CD4-positive, alpha-beta T cell (primary cell): ENCODE data around the gene ARHGAP18. TPM values are rescaled to one million over a fixed set of nuclear protein-coding genes. Genes with fewer than 3 reads are reported as not detected.

Experiments used
- ATAC-seq: fragments of 200-7000 bp; cut with Tn5 transposase; one replicate; pipeline ENCODE4 v1.10.0; 2022; ENCODE audit warnings: mild to moderate bottlenecking; ENCODE audit not compliant: poor library complexity
- CTCF ChIA-PET: fragments of 350-600 bp; sonication (Branson Sonifier 250); formaldehyde crosslinking; loops from one replicate; lab custom pipeline; 2021; ENCODE audit warnings: antibody characterized with exemption, inconsistent platforms; lab: Charles Lee
- POLR2A ChIA-PET: fragments of 350-600 bp; sonication (Branson Sonifier 250); formaldehyde crosslinking; loops from one replicate; lab custom pipeline; 2021; ENCODE audit warnings: antibody characterized with exemption, inconsistent platforms; lab: Charles Lee
- DNase-seq, 14 experiments: peaks; one replicate each; pipeline ENCODE4 v3.0.0-alpha.2; 2013 to 2020; ENCODE audit warnings: mixed read lengths in 2 of 14
- H3K27ac ChIP-seq, 2 donors: one replicate each; pipeline versions ENCODE4 v1.5.1 to v1.7.0; 2013; ENCODE audit warnings: low read length in 2 of 2, low read depth in 1 of 2, mild to moderate bottlenecking in 1 of 2
- H3K27me3 ChIP-seq, 2 experiments: 1 replicate in 1 of 2; 2 replicates in 1 of 2; pipeline versions ENCODE4 v1.6.1 to v1.7.0; 2013; ENCODE audit warnings: low read length in 2 of 2, control low read depth in 1 of 2, mild to moderate bottlenecking in 1 of 2, moderate library complexity in 1 of 2; ENCODE audit not compliant: insufficient read depth in 2 of 2, control insufficient read depth in 1 of 2
- H3K36me3 ChIP-seq: one replicate; pipeline ENCODE4 v1.6.1; 2013; ENCODE audit warnings: low read length, control low read depth; ENCODE audit not compliant: insufficient read depth
- H3K4me1 ChIP-seq: one replicate; pipeline ENCODE4 v1.6.1; 2013; ENCODE audit warnings: low read length, control low read depth; ENCODE audit not compliant: insufficient read depth
- H3K4me3 ChIP-seq: one replicate; pipeline ENCODE4 v1.5.1; 2013; ENCODE audit warnings: mild to moderate bottlenecking, low read length, moderate library complexity
- H3K9me3 ChIP-seq, 2 experiments: 1 replicate in 1 of 2; 2 replicates in 1 of 2; pipeline versions ENCODE4 v1.6.1 to v1.7.0; 2013; ENCODE audit warnings: low read length in 2 of 2, mild to moderate bottlenecking in 2 of 2, control low read depth in 1 of 2, moderate library complexity in 1 of 2; ENCODE audit not compliant: control insufficient read depth in 1 of 2, insufficient read depth in 1 of 2
- H3K27ac Mint-ChIP-seq: one replicate; pipeline ENCODE4 v1.8.0; 2020; ENCODE audit warnings: mixed read lengths
- H3K27me3 Mint-ChIP-seq: one replicate; pipeline ENCODE4 v1.8.0; 2021; ENCODE audit warnings: mixed read lengths
- H3K36me3 Mint-ChIP-seq: one replicate; pipeline ENCODE4 v1.8.0; 2021; ENCODE audit warnings: low read depth, mixed read lengths
- H3K4me1 Mint-ChIP-seq: one replicate; pipeline ENCODE4 v1.8.0; 2021; ENCODE audit warnings: low read depth, mixed read lengths
- H3K4me3 Mint-ChIP-seq: one replicate; pipeline ENCODE4 v1.8.0; 2020; ENCODE audit warnings: mild to moderate bottlenecking, mixed read lengths
- H3K9me3 Mint-ChIP-seq: one replicate; pipeline ENCODE4 v1.8.0; 2020; ENCODE audit warnings: mixed read lengths
- CTCF ChIP-seq: fragments of 200-600 bp; IDR thresholded peaks from one replicate; pipeline ENCODE4 v1.8.0; 2022; ENCODE audit warnings: antibody characterized with exemption, mild to moderate bottlenecking
- intact Hi-C, 2 experiments: fragments of 100-400 bp; cut with DNase I in 1 of 2; cut with micrococcal nuclease in 1 of 2; formaldehyde crosslinking; loops; one replicate each; pipeline versions ENCODE4 v1.15.1 to v1.9.0; 2023 to 2025; cut with DNase I, micrococcal nuclease
- total RNA-seq, 174 experiments: library from RNA in 2 of 174; stranded (reverse) in 2 of 174; gene quantifications; one replicate each; pipeline ENCODE4 v1.2.3 and lab custom pipeline; 2021 to 2026

ARHGAP18 gene
- total RNA-seq, 2 experiments from 2014 or later, result 0.71 to 1.3 TPM

- no peaks in the 10 kb centered on the region for H3K36me3 ChIP-seq
- no peaks in the 10 kb centered on the region for H3K4me1 ChIP-seq
- Mint-ChIP-seq H3K4me1 (no peaks in the 10 kb centered on the region), H3K9me3 (no peaks in the 10 kb centered on the region), H3K36me3 (no peaks in the 10 kb centered on the region), H3K27ac (no peak overlapping the region), H3K4me3 (no peak overlapping the region), H3K27me3 (no peaks in the 10 kb centered on the region)
- no peak overlapping the region for H3K4me3 ChIP-seq
- TF ChIP-seq CTCF, result no peak
- ChIA-PET POLR2A (interaction anchor here (0.6 to 2.5 kb wide), 6 partner anchors 14 to 424 kb away, joined by 3 to 11 read pairs (median 5); no protein-coding TSS in a partner anchor), CTCF (interaction anchor here (0.7 to 6.2 kb wide), 11 partner anchors 13 to 424 kb away, joined by 3 to 55 read pairs (median 4); no protein-coding TSS in a partner anchor)
- no peak for ATAC-seq
- H3K27me3 ChIP-seq, result no peaks in the 10 kb centered on the region
- no peaks in the 10 kb centered on the region for H3K9me3 ChIP-seq
- no peak overlapping the region for H3K27ac ChIP-seq
- no peak for DNase-seq
- intact Hi-C loops, result loop anchor here (2.0 to 10.0 kb wide), 3 partner anchors 338 to 1108 kb away; no protein-coding TSS in a partner anchor
Observed at GRCh38 chr6:129597023-129597713, 112.8 kb downstream of the ARHGAP18 start.

- Histone ChIP-seq H3K36me3 (no peaks in the 10 kb centered on the region), H3K9me3 (no peaks in the 10 kb centered on the region), H3K27me3 (no peaks in the 10 kb centered on the region), H3K4me3 (no peak overlapping the region), H3K4me1 (no peaks in the 10 kb centered on the region), H3K27ac (no peak overlapping the region)
- CTCF ChIA-PET, result interaction anchor here (0.7 to 6.2 kb wide), 3 partner anchors 13 to 179 kb away, joined by 3 to 55 read pairs (median 3); no protein-coding TSS in a partner anchor
- H3K9me3 Mint-ChIP-seq, result no peaks in the 10 kb centered on the region
- no peak for TF ChIP-seq CTCF
- H3K27me3 Mint-ChIP-seq, result no peaks in the 10 kb centered on the region
- intact Hi-C loops, result loop anchor here (2.0 to 10.0 kb wide), 3 partner anchors 338 to 1108 kb away; no protein-coding TSS in a partner anchor
- H3K36me3 Mint-ChIP-seq, result no peaks in the 10 kb centered on the region
- no peaks in the 10 kb centered on the region for H3K4me1 Mint-ChIP-seq
- POLR2A ChIA-PET, result interaction anchor here (1.3 kb wide), 1 partner anchor 423 kb away, joined by 3 read pairs; no protein-coding TSS in a partner anchor
- ATAC-seq (no peak), DNase-seq (no peak)
- H3K27ac Mint-ChIP-seq, result no peak overlapping the region
- H3K4me3 Mint-ChIP-seq, result no peak overlapping the region
Observed at GRCh38 chr6:129596522-129596921, 113.5 kb downstream of the ARHGAP18 start.

GRCh38 chr6:129593233-129593564, 116.8 kb downstream of the ARHGAP18 start:
- no peak overlapping the region for H3K4me3 ChIP-seq
- Mint-ChIP-seq H3K4me1 (no peaks in the 10 kb centered on the region), H3K9me3 (no peaks in the 10 kb centered on the region), H3K27me3 (no peaks in the 10 kb centered on the region), H3K4me3 (no peak overlapping the region), H3K27ac (no peak overlapping the region), H3K36me3 (no peaks in the 10 kb centered on the region)
- DNase-seq, result no peak
- no peaks in the 10 kb centered on the region for H3K4me1 ChIP-seq
- TF ChIP-seq CTCF, result no peak
- no peaks in the 10 kb centered on the region for H3K9me3 ChIP-seq
- no peak overlapping the region for H3K27ac ChIP-seq
- no peak for ATAC-seq
- POLR2A ChIA-PET, result no interaction called here
- CTCF ChIA-PET, result no interaction called here
- no peaks in the 10 kb centered on the region for H3K27me3 ChIP-seq
- H3K36me3 ChIP-seq, result no peaks in the 10 kb centered on the region
- intact Hi-C loops, result loop anchor here in 1 of 2 experiments (10.0 kb wide), 1 partner anchor 1112 kb away; no protein-coding TSS in a partner anchor
